ENCODE results near the gene KANK2. TPM values are rescaled to one million over a fixed set of nuclear protein-coding genes. Genes with fewer than 3 reads are reported as not detected.

The KANK2 gene
- total RNA-seq, 2 donors from 2014 or later = 3.5 to 3.6 TPM

DNA sequence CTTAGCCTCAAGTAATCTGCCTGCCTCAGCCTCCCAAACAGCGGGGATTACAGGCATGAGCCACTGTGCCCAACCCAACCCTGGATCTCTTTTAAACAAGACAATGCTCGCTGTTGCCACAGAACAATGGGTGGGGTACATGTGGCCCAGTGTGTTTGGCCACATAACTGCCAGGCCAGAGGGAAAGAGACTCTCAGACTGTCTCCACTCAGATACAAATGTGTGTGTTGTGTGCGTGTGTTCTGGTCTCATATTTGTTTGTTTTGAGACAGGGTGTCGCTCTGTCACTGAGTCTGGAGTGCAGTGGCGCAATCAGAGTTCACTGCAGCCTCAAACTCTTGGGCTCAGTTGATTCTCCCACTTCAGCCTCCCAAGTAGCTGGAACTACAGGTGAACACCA is 82.3 kb downstream of the KANK2 start:
- Mint-ChIP-seq H3K36me3 (ENCODE audit: low read depth) (peaks cover 100% of the 10 kb centered on the region), H3K9me3 (no peaks in the 10 kb centered on the region), H3K4me3 (no peak overlapping the region), H3K27me3 (no peaks in the 10 kb centered on the region), H3K27ac (no peak overlapping the region), H3K4me1 (no peaks in the 10 kb centered on the region)
- no peak for ATAC-seq (replicated peaks)

Other genes starting within 250 kb of the KANK2 start
- gene SMARCA4, start 236.5 kb downstream of the KANK2 start, total RNA-seq = 100 to 1,000 TPM in 1 of 2 donors, 10 to 100 TPM in 1; 71.5 to 119 TPM
- gene LDLR, start 108.1 kb downstream of the KANK2 start, total RNA-seq = 10 to 100 TPM; 63.8 to 83.5 TPM
- 10 to 100 TPM; 44.3 to 53.9 TPM for gene SPC24, start 41.8 kb downstream of the KANK2 start, total RNA-seq
- not detected for gene ANGPTL8, start 42.1 kb upstream of the KANK2 start, total RNA-seq
- gene DOCK6, start 65.0 kb upstream of the KANK2 start, total RNA-seq = 1 to 10 TPM; 4.5 to 6.4 TPM
- not detected for gene TSPAN16, start 98.6 kb upstream of the KANK2 start, total RNA-seq
- 10 to 100 TPM in 1 of 2 donors, 1 to 10 TPM in 1; 9.7 to 13.4 TPM for gene RAB3D, start 142.1 kb upstream of the KANK2 start, total RNA-seq
- 10 to 100 TPM; 30.9 to 31.0 TPM for gene TMEM205, start 148.7 kb upstream of the KANK2 start, total RNA-seq
- gene CCDC159, start 149.0 kb upstream of the KANK2 start, total RNA-seq = 10 to 100 TPM; 17.4 to 45.4 TPM
- 1 to 10 TPM; 2.9 to 9.7 TPM for gene PLPPR2, start 157.9 kb upstream of the KANK2 start, total RNA-seq
- gene SWSAP1, start 177.1 kb upstream of the KANK2 start, total RNA-seq = 1 to 10 TPM; 1.5 to 2.4 TPM
- gene EPOR, start 186.8 kb upstream of the KANK2 start, total RNA-seq = 10 to 100 TPM in 1 of 2 donors, 1 to 10 TPM in 1; 6.7 to 22.6 TPM
- under 1 TPM in 1 of 2 donors, not detected in 1; 0.50 TPM for gene RGL3, start 221.8 kb upstream of the KANK2 start, total RNA-seq
- under 1 TPM; 0.15 to 0.42 TPM for gene ODAD3, start 237.6 kb upstream of the KANK2 start, total RNA-seq
- 100 to 1,000 TPM; 281 to 300 TPM for gene PRKCSH, start 238.1 kb upstream of the KANK2 start, total RNA-seq